AG04449 (cell line): ENCODE measurements around the gene SLC35B1.

Source experiments
- CTCF ChIA-PET: fragments of 350-600 bp; formaldehyde crosslinking; extraction: SDS; loops from one replicate; lab custom pipeline; 2021; ENCODE audit warnings: antibody characterized with exemption; lab: Yijun Ruan, JAX
- POLR2A ChIA-PET: fragments of 400-600, 350-600 bp; formaldehyde crosslinking; extraction: SDS; loops from one replicate; lab custom pipeline; 2020; ENCODE audit warnings: antibody characterized with exemption, inconsistent platforms; lab: Yijun Ruan, JAX
- DNase-seq: peaks from one replicate; pipeline ENCODE4 v3.0.0-alpha.2; 2010; ENCODE audit warnings: low read depth, low spot score
- H3K4me3 ChIP-seq: 2 replicates; pipeline ENCODE4 v1.5.1; 2011; ENCODE audit warnings: low read depth, mild to moderate bottlenecking, control low read depth, low read length
- TF ChIP-seq, protein P1 (sequence below): IDR thresholded peaks from one replicate; pipeline ENCODE4 v1.5.1; 2011; ENCODE audit warnings: mild to moderate bottlenecking, moderate library complexity, low read length, control low read depth, inconsistent platforms; ENCODE audit not compliant: insufficient read depth; ENCODE audit errors: missing control alignments

SLC35B1 gene

DNA sequence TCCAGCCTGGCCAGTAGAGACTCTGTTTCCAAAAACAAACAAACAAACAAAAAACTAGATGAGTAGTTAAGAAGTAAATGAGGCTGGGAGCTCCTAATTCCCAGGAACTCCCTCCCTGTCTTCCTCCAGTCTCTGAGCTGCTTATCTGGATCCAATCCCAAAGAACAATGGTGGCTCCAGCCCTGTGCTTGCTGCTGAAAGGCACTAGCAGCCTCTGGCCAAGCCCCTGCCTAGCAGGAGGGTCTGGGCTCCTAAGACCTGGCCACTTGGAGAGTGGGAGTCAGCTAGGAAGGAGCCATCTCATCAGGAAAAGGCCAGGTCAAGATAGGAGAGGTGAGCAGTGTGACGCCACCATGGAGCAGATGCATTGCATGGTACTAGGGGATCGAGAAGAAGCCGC, 14.3 kb upstream of the SLC35B1 start:
- TF ChIP-seq, protein P1, sequence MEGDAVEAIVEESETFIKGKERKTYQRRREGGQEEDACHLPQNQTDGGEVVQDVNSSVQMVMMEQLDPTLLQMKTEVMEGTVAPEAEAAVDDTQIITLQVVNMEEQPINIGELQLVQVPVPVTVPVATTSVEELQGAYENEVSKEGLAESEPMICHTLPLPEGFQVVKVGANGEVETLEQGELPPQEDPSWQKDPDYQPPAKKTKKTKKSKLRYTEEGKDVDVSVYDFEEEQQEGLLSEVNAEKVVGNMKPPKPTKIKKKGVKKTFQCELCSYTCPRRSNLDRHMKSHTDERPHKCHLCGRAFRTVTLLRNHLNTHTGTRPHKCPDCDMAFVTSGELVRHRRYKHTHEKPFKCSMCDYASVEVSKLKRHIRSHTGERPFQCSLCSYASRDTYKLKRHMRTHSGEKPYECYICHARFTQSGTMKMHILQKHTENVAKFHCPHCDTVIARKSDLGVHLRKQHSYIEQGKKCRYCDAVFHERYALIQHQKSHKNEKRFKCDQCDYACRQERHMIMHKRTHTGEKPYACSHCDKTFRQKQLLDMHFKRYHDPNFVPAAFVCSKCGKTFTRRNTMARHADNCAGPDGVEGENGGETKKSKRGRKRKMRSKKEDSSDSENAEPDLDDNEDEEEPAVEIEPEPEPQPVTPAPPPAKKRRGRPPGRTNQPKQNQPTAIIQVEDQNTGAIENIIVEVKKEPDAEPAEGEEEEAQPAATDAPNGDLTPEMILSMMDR = no peak
- ChIA-PET POLR2A (no interaction called here), CTCF (interaction anchor here (0.8 to 5.3 kb wide), 6 partner anchors 13 to 286 kb away, joined by 3 to 32 read pairs (median 6); partner anchors contain the start of gene SLC35B1)
- DNase-seq = no peak
- H3K4me3 ChIP-seq = no peak overlapping the region

DNA sequence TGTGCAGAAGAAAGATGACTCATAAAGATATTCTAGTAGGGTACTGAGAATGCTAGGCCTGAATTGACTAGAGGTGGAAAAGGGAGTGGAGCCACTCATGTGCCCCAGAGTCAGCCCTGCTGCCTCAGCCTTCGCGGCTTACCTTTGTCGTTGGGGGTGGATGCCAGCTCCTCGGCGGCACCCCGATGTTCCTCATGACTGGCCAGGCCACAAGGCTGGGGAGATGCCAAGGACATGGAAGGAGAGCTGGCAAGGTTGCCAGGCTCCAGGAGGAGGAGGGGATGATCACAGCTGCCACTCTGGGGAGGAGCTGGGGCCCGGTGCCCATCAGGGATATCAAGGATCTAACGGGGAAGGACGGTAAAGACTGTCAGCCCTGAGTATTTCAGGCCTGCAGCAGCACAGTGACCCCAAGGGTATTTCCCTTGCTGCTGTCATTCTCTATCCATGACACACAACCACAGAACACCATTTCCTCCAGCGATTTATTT, 9.7 kb upstream of the SLC35B1 start:
- DNase-seq = no peak
- TF ChIP-seq, protein P1 = no peak
- ChIA-PET POLR2A (no interaction called here), CTCF (interaction anchor here (0.7 to 3.1 kb wide), 6 partner anchors 9 to 279 kb away, joined by 3 to 17 read pairs (median 6); partner anchors contain the start of gene SLC35B1)
- no peak overlapping the region for H3K4me3 ChIP-seq

DNA sequence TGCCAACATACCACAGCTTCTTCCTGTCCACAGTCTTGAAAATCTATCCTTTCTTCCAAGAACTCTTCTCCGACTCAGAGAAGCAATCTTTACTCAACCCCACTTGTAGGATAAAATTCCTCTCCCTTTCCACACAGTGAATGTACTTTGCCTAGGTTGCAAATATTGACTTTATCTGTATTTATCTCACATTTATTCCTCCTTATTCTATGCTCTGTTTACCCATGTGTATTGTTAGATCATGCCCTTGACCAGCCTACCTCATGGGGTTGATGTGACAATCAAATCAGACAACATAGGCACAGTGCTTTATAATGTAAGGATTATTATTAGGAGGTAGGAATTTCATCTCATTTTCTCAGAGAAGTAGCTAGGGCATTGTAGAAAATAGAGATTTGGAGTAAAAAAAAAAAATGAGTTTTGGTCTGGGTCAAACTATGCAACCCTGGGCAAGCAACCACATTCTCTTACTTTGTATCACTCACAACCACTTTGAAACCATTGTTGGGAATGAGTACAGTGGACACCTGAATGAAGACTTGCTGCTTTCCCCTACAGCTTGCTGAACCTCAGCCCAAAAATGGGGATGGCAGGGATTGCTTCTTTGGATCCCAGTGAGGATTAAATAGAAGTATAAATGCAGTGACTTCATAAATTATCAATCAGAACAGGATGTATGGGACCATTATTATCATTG, 9.1 kb upstream of the SLC35B1 start:
- CTCF ChIA-PET = interaction anchor here (1.0 to 3.1 kb wide), 6 partner anchors 8 to 280 kb away, joined by 3 to 17 read pairs (median 6); partner anchors contain the start of gene SLC35B1
- no peak for DNase-seq
- POLR2A ChIA-PET = no interaction called here
- H3K4me3 ChIP-seq = no peak overlapping the region
- TF ChIP-seq, protein P1 = no peak

DNA sequence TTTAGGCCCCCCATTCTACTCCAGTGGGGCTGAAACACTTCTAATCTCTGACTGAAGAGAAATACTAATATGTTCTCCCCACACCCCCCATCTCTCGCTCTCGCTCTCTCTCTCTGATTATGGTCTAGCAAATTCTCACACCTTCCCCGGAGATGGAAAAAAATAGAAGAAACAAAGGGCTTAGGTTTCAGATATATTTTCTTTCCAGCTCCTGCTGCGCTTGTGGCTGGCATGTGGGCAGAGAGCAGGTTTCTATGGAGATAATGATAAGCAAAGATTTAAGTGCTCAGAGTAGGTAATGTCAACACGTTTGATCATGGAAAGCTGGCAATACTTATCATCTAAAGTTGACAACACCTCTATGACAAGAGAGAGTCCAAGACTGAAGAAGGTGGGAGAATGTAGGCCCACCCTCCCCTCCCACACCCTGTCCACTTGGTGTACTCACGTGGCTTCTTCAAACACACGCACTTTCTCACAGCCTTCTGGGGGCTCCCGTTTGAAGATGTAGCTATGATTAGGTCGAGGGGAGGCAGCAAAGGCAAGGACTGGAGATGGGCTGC, 8.0 kb upstream of the SLC35B1 start:
- ChIA-PET POLR2A (no interaction called here), CTCF (interaction anchor here (0.9 to 2.6 kb wide), 9 partner anchors 12 to 160 kb away, joined by 3 to 8 read pairs (median 4); no protein-coding TSS in a partner anchor)
- DNase-seq = no peak

DNA sequence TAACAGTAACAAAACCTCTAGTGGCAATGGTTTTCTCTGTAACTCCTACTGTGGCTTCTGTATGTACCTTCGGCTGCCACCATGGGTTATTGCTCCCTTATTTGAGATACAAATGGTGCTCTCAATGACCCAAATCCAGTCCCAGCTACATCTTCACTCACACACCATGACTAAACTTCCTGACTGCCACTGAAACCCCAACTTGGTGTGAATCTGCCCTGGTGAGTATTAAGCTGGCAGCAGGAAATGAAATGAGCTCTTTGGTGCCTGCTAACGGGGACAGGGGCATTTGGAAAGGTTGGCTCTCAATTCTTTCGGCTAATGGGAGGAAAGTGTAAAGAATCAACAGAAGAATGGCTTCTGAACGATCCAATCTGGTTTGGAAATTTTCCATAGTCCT, 7.5 kb upstream of the SLC35B1 start:
- TF ChIP-seq, protein P1 = no peak
- DNase-seq = no peak
- H3K4me3 ChIP-seq = no peak overlapping the region
- ChIA-PET CTCF (interaction anchor here (0.9 to 2.6 kb wide), 9 partner anchors 12 to 159 kb away, joined by 3 to 8 read pairs (median 3); no protein-coding TSS in a partner anchor), POLR2A (no interaction called here)

More for the DNA sequence above, 8.0 kb upstream of the SLC35B1 start:
- no peak overlapping the region for H3K4me3 ChIP-seq
- TF ChIP-seq, protein P1 = no peak
